Right atrium auricular region (tissue), 2 donors: ENCODE measurements around the gene SUCLG1. TPM values are rescaled to one million over a fixed set of nuclear protein-coding genes. Genes with fewer than 3 reads are reported as not detected.

Source experiments
- DNase-seq: peaks from one replicate; pipeline ENCODE4 v3.0.0-alpha.2; 2019; ENCODE audit warnings: low spot score
- H3K27ac ChIP-seq, 2 donors: fragments of 200-600 bp; sonication (generic); 1 replicate in 1 of 2; 2 replicates in 1 of 2; pipeline ENCODE4 v1.5.1; 2016 to 2019
- H3K27me3 ChIP-seq, 2 donors: fragments of 200-600 bp; sonication (generic); one replicate each; pipeline versions ENCODE4 v1.5.1 to v1.6.0; 2017 to 2019
- H3K36me3 ChIP-seq: fragments of 200-600 bp; sonication (generic); one replicate; pipeline ENCODE4 v1.5.1; 2016
- H3K4me1 ChIP-seq, 2 donors: fragments of 200-600 bp; sonication (generic); one replicate each; pipeline versions ENCODE4 v1.5.1 to v1.6.0; 2017 to 2019
- H3K4me3 ChIP-seq, 2 donors: fragments of 200-600 bp; sonication (generic); 1 replicate in 1 of 2; 2 replicates in 1 of 2; pipeline ENCODE4 v1.5.1; 2017 to 2019; ENCODE audit warnings: mild to moderate bottlenecking in 1 of 2, moderate library complexity in 1 of 2
- H3K9me3 ChIP-seq, 2 donors: fragments of 200-600 bp; sonication (generic); one replicate each; pipeline ENCODE4 v1.5.1; 2019
- total RNA-seq, 2 donors: library from RNA; depleted of rRNA; stranded (reverse); fragments of >200 nt; gene quantifications; one replicate each; pipeline ENCODE4 v1.1.0, GENCODE V29; 2016
- TF ChIP-seq, protein P1 (sequence below), 2 donors: fragments of 200-600 bp; sonication (generic); IDR thresholded peaks; one replicate each; pipeline ENCODE4 v1.5.1; 2019; ENCODE audit warnings: antibody characterized with exemption in 2 of 2

The SUCLG1 gene
- total RNA-seq, 2 donors from 2014 or later = 139 to 197 TPM

DNA sequence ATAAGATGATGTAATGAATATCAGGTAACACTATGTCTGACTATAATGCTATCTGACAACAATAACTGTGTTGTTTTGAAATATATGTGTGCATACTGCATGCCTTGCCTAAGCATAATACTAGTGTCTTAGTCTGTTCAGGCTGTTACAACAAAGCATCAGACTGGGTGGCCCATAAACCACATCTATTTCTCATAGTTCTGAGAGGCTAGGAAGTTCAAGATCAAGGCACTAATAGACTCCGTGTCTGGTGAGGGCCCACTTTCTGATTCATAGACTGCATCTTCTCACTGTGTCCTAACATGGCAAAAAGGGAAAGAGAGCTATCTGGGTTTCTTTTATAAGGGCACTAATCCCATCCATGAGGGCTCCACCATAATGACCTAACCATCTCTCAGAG lies 80.1 kb downstream of the SUCLG1 start:
- Histone ChIP-seq H3K4me1 (no peaks in the 10 kb centered on the region), H3K27ac (no peak overlapping the region), H3K4me3 (no peak overlapping the region), H3K27me3 (no peaks in the 10 kb centered on the region), H3K9me3 (no peaks in the 10 kb centered on the region), H3K36me3 (no peaks in the 10 kb centered on the region)
- DNase-seq = no peak
- TF ChIP-seq, protein P1, sequence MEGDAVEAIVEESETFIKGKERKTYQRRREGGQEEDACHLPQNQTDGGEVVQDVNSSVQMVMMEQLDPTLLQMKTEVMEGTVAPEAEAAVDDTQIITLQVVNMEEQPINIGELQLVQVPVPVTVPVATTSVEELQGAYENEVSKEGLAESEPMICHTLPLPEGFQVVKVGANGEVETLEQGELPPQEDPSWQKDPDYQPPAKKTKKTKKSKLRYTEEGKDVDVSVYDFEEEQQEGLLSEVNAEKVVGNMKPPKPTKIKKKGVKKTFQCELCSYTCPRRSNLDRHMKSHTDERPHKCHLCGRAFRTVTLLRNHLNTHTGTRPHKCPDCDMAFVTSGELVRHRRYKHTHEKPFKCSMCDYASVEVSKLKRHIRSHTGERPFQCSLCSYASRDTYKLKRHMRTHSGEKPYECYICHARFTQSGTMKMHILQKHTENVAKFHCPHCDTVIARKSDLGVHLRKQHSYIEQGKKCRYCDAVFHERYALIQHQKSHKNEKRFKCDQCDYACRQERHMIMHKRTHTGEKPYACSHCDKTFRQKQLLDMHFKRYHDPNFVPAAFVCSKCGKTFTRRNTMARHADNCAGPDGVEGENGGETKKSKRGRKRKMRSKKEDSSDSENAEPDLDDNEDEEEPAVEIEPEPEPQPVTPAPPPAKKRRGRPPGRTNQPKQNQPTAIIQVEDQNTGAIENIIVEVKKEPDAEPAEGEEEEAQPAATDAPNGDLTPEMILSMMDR (IDR thresholded peaks at IDR 0.05) = no peak

DNA sequence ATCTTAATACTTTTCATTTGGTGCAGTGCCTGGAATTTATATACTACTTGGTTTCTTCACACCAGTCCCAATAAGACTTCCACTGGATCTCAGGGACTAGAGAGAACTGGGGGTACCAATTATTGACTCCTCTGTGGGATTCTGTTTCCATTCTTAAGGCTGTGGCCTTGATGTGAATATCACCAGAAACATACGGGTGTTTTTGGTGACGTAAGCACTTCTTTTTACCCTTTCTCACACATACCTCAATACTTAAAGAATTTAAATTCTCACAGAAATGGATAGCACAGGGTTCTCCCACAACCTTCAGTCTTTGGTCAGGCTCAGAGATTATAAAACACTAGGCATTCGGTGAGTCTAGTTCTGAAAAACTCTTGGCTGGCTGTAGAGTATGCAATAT lies 84.1 kb downstream of the SUCLG1 start:
- DNase-seq = no peak
- TF ChIP-seq, protein P1 (IDR thresholded peaks at IDR 0.05) = no peak
- H3K4me3 ChIP-seq = no peak overlapping the region
- H3K27me3 ChIP-seq = no peaks in the 10 kb centered on the region
- H3K27ac ChIP-seq = no peak overlapping the region
- no peaks in the 10 kb centered on the region for H3K4me1 ChIP-seq
- H3K36me3 ChIP-seq = no peaks in the 10 kb centered on the region
- H3K9me3 ChIP-seq = no peaks in the 10 kb centered on the region

DNA sequence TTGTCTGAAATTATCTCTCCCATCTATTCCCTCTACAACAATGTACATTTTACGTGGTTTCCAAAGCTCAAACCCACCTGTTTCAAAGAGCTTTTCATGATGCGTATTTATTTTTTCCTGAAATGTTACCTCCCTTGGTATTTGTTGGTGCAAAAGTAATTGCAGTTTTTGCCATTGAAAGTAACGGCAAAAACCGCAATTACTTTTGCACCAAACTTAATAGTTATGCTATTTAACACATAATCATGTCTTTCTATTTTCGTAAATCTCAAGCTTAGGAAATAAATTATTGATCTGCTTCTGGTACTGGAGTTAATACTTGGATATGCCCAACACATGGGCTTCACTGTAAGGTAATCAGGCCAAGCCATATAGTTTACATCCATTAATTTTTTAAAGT lies 85.2 kb downstream of the SUCLG1 start:
- no peak for DNase-seq
- H3K9me3 ChIP-seq = no peaks in the 10 kb centered on the region
- H3K27ac ChIP-seq = no peak overlapping the region
- no peaks in the 10 kb centered on the region for H3K4me1 ChIP-seq
- H3K36me3 ChIP-seq = no peaks in the 10 kb centered on the region
- H3K27me3 ChIP-seq = no peaks in the 10 kb centered on the region
- H3K4me3 ChIP-seq = no peak overlapping the region
- TF ChIP-seq, protein P1 (IDR thresholded peaks at IDR 0.05) = no peak

Other genes starting within 250 kb of the SUCLG1 start
- under 1 TPM; 0.24 to 0.30 TPM for gene DNAH6, start 57.2 kb upstream of the SUCLG1 start, total RNA-seq